Ureter (tissue), 1 donor: ENCODE measurements around the gene TMEM131. TPM values are rescaled to one million over a fixed set of nuclear protein-coding genes. Genes with fewer than 3 reads are reported as not detected.

Source experiments
- DNase-seq: peaks from one replicate; pipeline ENCODE4 v3.0.0-alpha.2; 2020; ENCODE audit warnings: low spot score
- total RNA-seq: library from RNA; stranded (reverse); gene quantifications from one replicate; pipeline ENCODE4 v1.2.4, GENCODE V29; 2023
- donor health status: DM: yes; HTN: yes; CAD: no.

The TMEM131 gene
- total RNA-seq, 1 donor from 2014 or later = 67.7 TPM

GRCh38 chr2:97991081-97991856 lies 4.5 kb downstream of the TMEM131 start:
- DNase-seq = no peak

DNA sequence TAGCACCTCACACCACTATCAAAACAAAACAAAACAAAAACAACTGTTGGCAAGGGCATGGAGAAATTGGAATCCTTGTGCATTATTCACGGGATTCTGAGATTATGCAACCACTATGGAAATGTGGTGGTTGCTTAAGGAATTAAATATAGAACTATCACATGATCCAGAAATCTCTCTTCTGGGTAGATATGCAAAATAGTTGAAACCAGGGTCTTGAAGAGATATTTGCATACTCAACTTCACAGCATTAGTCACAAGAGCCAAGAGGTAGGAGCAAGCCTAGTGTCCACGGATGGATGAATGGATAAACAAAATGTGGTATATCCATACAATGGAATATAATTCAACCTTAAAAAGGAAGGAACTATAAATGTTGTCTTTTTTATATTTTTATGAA lies 7.0 kb downstream of the TMEM131 start:
- DNase-seq = no peak

- no peak for DNase-seq
Observed at GRCh38 chr2:97985998-97986397, 9.8 kb downstream of the TMEM131 start.

DNA sequence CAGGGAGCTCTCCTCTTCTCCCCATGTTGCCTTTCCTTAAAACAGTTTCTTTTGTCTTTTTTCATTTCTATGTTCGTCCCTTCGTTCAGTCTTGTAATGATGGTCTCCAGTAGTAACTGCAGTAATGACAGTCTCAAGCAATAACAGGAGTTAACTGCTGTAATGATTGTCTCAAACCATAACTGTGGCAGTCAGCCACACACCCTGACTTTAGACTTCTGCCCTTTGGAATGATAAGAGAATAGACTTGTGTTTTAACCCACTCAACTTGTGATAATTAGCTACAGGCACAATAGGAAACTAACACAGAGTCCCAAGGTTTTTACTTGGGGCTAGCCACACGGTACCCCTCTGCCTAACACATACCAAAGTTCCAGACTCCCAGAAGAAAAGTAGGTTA lies 12.1 kb downstream of the TMEM131 start:
- no peak for DNase-seq

GRCh38 chr2:97983134-97983533 lies 12.6 kb downstream of the TMEM131 start:
- DNase-seq = no peak

DNA sequence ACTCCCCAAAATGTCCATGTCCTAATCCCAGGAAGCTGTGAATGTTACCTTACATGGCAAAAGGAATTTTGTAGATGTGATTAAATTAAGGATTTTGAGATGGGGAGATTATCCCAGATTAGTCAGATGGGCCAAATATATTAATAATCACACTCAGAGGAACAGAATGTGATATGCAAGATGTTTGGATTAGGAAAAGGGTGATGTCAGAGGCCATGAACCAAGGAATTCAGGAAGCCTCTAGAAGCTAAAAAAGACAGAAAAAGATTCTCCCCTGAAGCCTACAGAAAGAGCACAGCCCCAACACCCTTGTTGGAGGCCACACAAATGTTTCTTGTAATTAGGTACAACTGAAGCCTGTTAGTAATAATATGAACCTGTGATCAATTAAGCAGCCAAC lies 13.1 kb downstream of the TMEM131 start:
- DNase-seq = no peak

- no peak for DNase-seq
Observed at GRCh38 chr2:97981961-97982360, 13.8 kb downstream of the TMEM131 start.

DNA sequence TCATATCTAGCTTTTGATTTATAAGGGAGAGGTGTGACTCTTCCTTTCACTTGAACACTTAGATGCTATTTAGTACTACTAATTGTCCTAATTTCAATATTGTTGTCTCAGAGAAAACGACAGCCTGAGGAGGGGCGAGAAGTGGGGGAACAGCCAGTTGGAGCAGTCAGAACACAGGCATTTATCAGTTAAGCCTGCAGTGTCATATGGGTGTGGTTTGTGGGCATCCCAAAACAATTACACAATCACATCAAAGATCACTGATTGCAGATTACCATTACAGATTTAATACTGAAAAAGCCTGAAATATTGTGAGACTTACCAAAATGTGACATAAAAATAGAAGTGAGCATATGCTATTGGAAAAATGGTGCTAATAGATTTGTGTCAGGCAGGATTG lies 15.8 kb downstream of the TMEM131 start:
- no peak for DNase-seq

GRCh38 chr2:97974471-97974870 lies 21.3 kb downstream of the TMEM131 start:
- DNase-seq = no peak

GRCh38 chr2:97970293-97971060 lies 25.3 kb downstream of the TMEM131 start:
- DNase-seq = no peak

- no peak for DNase-seq
Observed at GRCh38 chr2:97969081-97970067, 26.4 kb downstream of the TMEM131 start.

DNA sequence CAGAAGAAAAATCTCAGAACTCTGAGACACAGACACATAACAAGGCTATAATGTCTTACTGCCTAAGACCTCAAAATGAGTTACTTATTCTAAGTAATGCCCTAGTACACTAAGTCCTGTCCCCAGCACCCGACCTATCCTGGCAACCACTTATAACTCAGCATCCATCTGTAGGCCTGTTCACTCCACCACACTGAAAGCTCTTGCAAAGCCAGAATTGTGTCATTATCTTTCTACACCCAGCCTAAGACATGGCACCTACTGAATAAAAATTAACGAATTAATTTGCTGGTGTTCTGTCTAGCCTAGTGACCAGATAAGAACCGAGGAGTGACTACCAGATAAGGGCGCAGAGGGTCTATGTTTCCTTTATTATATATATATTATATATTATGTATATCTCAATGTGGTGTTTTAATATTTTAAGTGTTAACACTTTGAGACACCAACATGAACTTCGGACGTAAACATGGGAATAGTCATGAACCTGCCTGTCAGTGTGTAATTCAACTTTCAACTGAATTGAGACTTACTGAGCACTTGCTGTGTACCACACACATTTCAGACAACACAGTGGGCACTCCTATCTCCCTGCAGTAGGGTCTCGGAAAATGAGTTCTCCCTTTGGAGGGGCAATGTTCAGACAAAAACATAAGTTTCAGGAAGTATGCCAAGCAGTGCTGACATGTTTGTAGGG lies 27.7 kb downstream of the TMEM131 start:
- no peak for DNase-seq

- DNase-seq = no peak
Observed at GRCh38 chr2:97967216-97967592, 28.5 kb downstream of the TMEM131 start.

DNA sequence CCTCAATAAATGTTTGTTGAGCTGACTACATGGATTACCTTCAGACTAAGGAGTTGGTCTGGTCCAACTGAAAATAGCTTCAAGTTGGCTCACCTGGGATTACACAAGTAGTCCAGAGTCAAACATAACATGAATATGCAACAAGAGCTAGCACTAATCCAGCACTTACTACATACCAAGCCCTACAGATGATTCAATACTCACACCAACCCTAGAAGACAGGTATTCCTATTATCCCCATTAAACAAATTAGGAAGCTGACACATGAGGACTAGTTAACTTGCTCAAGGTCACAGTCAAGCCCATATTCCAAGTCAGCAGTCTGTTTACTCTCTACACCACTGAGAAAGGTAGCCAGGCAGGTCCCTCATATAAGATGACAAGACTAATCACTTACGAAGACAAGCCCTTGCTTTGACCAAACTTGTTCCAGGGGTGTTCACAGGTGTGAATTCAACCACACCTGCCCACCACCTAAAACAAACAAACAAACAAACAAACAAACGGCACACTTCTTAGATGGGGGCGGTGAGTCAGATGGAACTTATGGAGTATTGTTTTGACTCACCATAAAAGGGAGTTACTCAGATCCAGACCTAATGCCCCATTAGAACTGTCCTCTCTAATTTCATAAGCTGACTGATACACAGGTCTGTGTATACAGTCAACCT lies 29.1 kb downstream of the TMEM131 start:
- DNase-seq = no peak

DNA sequence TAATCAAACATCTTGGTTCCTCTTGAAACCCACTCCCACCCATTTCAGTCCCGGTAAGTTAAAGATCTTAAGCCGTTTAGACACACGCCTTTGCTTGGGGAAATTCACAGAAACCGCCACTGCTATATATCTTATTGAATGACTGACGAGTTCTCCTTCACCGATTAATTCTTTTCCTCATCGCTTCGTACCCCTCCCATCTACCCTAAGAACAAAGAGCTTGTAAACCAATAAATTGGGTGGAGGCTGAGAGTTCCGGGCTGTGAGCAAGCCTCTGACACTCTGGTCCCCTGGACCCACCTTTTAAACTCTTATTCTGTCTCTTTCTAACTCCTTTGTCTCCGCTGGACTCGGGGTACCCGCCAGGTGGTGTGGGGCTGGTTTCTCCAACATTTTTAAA lies 30.6 kb downstream of the TMEM131 start:
- DNase-seq = no peak

DNA sequence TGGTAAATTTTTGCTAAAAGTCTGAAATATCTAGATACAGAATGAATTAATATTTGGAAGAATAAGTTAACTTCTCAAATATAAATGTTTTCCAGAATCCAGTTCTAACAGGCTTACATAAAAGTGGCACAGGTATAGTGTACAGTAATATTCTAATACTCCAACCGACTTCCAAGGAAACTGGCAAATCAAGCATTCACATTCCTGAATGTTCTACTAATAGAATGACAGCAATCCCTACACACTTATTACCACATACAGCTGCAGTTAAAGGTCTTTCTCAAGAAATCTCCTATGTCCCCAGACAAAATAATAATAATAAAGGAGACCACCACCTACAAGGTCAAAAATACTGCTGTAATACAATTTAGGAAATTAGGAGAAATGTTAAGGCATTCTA lies 31.9 kb downstream of the TMEM131 start:
- DNase-seq = no peak

DNA sequence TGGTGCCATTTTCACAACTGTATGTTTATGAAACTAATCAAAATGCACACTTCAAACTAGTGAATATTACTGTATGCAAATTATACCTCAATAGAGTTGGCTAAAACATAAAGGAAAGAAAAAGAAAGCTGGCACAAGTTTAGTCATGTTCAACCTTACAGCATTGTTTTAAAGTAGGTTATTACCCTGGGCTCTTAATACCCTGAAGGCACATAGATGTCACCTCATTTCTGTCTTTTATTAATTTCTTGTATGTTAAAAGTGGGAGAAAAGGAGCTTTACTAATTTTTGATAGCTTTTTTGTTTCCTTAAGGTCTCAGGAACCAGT lies 32.7 kb downstream of the TMEM131 start:
- no peak for DNase-seq

GRCh38 chr2:97961534-97961933 lies 34.2 kb downstream of the TMEM131 start:
- DNase-seq = no peak

- no peak for DNase-seq
Observed at GRCh38 chr2:97958184-97958583, 37.6 kb downstream of the TMEM131 start.

- no peak for DNase-seq
Observed at GRCh38 chr2:97957432-97958183, 38.1 kb downstream of the TMEM131 start.
